Stimulated activated CD8-positive, alpha-beta memory T cell treated with anti-CD3 and anti-CD28 coated beads, Interleukin-12 subunit alpha, Interleukin-12 subunit beta, amount 100 ng/mL, for 4 hours (primary cell): ENCODE measurements around the gene PLEKHA7.
"Not testable (repeated sequence)": the region's sequence is repeated elsewhere in the genome, so short reads cannot be mapped to it uniquely, and the experiment has no call there.

Source experiments
- DNase-seq: peaks from one replicate; pipeline ENCODE4 v3.0.0-alpha.2; 2020; ENCODE audit warnings: low read depth

The PLEKHA7 gene

GRCh38 chr11:16904761-16905160 is 109.5 kb downstream of the PLEKHA7 start:
- DNase-seq: not testable (repeated sequence)

DNA sequence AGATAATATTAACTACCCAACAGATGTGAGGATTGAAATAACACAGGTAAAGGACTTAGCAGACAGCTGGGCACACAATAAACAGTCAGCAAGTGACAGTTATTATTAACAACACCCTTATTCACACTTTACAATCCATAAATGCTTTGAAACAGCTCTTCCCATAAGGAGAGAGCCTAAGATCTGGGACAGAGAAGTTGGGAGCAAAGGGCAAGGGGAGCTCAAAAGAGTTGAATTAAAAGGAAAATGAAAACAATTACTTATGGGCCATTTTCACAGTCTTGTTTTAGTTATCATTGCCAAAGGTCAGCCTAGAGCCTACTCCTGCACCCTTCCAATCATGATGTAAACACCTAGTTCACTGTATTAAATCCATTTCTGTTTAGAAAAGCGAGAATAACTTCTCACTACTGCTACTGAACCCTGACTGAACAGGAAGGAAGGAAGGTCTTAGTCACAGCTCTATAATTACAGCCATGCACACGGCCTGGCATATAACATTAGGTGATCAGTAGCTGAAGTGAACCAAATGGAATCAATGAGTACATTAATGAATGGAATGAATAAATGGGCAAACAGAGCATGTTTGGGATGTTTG is 111.3 kb downstream of the PLEKHA7 start:
- DNase-seq: no peak

GRCh38 chr11:16902182-16902581 is 112.0 kb downstream of the PLEKHA7 start:
- DNase-seq: no peak

- no peak for DNase-seq
These were observed 113.7 kb downstream of the PLEKHA7 start for GRCh38 chr11:16900491-16900890.

DNA sequence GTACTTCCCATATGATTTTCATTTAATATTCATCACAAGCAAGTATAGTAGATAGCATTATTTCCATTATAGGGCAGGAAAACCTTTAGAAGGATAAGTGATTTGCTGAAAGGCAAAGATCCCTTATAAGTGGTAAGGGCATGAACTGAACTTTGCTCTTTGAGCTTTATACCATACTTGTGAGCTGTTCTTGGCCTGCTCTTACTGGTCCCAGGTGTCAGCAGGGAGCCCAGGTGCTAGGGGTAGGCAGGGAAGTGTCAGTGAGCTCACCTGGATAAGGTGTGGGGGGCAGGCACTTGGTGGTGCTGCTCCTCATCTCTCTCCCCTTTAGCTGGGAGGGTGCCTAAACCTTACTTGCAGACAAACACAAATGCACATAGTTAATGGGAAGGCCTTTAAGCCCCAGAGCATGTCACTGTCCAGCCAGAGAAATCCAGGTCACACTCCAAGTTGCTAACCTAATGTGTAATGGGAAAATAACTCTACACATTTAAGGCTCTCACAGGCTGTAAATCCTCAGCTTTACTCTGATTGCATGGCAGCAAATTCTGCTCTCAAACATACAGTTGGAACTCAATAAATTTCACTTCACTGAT is 114.4 kb downstream of the PLEKHA7 start:
- no peak for DNase-seq

GRCh38 chr11:16898274-16898985 is 115.8 kb downstream of the PLEKHA7 start:
- DNase-seq: no peak

DNA sequence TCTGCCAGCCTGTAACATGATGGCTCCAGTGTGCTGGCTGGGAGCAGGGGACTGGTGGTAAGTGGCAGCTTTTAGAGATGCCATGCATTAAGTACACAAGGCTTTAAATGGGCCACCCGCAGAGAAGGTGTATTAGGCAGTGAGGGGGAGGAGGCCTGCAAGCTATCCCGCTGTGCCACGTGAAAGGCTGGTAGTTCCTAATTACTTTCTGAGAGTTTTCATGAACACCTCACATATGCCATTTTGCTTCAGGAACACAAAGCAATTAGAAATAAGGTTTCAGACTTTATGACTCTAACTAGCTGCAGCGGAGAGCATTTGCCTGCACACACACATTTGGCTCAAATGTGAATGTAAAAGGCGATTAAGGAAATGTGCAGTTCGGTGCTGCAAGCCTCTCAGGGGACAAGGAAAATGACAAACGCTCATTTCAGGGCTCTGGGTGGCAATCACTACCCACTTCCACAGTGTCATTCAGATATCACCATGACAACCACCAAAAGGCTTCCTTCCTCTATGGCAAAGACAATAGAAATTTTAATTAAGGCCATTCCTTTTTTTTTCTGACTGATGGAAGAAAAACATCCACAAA is 116.6 kb downstream of the PLEKHA7 start:
- no peak for DNase-seq

DNA sequence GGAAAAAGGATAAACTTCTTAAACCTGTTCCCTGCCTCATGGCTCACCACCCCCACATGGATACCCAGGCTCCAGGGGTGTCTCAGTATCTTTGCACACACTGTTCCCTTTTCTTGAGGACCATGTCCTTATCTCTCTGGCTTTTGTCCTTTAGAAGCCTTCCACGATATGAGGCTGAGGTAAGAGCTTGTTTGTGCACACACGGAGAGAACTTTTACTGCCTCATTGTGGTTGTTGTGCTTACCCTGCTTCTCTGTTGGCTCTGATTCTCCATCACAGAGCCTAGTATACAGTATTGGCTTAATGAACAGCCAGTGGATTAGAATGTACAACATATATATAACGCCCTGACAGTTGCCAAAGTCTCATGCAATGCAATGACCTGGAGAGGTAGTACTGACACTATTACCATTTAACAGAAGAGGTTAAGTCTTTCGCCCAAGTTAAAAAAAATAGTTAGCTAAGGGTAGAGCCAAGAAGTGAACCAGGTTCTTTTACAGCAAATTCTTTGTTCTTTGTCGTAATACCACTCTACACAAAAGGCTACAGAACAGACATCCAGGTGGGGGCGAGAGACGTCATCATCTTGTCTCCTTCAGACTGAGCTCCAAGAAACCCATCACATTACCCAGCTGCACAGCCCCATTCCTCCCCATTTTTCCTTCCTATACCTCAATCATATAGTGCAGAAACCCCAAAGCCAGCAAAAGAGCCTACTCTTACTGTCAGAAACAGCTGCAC is 117.3 kb downstream of the PLEKHA7 start:
- no peak for DNase-seq

DNA sequence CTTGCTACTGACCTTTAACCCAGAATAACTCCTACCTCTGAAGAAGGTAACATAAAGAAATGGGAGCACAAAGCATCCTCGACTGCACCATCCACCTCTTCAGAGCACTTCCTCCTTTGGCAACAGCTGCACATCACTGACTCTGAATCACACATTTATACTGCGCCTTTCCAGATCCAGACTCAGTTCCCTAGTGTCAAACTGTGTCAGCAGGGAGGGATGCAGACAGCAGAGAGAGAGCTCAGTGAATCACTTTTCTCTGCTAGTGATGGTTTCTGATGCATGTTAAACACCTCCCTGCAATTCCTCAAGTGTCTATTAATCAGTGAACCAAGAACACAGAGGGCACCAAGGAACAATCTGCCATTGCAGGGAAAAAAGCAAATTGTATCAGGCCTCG is 118.9 kb downstream of the PLEKHA7 start:
- no peak for DNase-seq

GRCh38 chr11:16893456-16894066 is 120.7 kb downstream of the PLEKHA7 start:
- DNase-seq: no peak

DNA sequence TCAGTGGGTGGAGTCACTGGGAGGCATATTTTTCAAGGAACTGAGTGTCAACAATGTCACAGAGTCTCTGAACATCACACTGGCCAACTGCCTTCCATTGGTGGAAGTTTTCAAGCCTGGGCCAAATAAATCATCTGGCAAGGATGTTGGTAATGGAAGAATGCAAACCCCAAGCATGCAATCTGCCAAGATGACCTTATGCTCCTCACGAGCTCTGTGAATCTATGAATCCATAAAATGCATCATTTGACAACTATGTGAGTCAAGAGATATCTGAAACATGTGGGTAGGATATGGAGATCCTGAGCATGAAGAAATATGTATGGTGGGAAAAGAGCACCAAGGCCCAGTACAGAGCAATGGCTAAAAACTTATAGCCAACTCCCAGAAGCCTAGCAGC is 122.2 kb downstream of the PLEKHA7 start:
- DNase-seq: no peak

DNA sequence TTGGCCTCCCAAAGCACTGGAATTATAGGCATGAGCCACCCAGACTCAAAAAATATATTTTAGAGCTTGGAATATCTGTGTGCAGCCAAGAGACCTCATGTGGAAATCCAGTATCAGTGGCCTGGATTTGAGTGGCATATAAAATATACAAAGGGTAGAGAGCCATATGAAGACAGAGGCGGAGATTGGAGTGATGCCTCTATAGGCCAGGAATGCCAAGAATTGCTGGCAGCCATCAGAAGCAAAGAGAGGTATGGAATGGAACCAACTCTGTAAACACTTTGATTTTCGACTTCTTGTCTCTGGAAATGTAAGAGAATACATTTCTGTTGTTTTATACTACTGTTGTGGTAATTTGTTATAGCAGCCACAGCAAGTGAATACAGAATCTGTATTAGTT is 123.0 kb downstream of the PLEKHA7 start:
- no peak for DNase-seq

- DNase-seq: no peak
These were observed 123.8 kb downstream of the PLEKHA7 start for GRCh38 chr11:16890442-16890841.

- DNase-seq: no peak
These were observed 124.3 kb downstream of the PLEKHA7 start for GRCh38 chr11:16889905-16890304.

DNA sequence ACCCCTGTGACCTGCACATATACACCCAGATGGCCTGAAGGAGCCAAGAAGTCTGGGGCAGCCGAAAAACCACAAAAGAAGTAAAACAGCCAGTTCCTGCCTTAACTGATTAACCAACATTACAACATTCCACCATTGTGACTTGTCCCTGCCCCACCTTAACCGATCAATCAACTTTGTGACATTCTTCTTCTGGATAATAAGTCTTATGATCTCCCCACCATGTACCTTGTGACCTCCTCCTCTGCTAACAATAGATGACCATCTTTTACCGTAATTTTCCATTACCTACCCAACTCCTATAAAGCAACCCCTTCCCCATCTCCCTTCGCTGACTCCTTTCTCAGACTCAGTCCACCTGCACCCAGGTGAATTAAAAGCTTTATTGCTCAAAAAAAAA is 125.2 kb downstream of the PLEKHA7 start:
- not testable (repeated sequence) for DNase-seq

GRCh38 chr11:16887887-16888286 is 126.3 kb downstream of the PLEKHA7 start:
- not testable (repeated sequence) for DNase-seq

GRCh38 chr11:16883174-16883573 is 131.0 kb downstream of the PLEKHA7 start:
- no peak for DNase-seq

GRCh38 chr11:16881766-16882165 is 132.4 kb downstream of the PLEKHA7 start:
- no peak for DNase-seq

- DNase-seq: no peak
These were observed 133.0 kb downstream of the PLEKHA7 start for GRCh38 chr11:16881074-16881709.

DNA sequence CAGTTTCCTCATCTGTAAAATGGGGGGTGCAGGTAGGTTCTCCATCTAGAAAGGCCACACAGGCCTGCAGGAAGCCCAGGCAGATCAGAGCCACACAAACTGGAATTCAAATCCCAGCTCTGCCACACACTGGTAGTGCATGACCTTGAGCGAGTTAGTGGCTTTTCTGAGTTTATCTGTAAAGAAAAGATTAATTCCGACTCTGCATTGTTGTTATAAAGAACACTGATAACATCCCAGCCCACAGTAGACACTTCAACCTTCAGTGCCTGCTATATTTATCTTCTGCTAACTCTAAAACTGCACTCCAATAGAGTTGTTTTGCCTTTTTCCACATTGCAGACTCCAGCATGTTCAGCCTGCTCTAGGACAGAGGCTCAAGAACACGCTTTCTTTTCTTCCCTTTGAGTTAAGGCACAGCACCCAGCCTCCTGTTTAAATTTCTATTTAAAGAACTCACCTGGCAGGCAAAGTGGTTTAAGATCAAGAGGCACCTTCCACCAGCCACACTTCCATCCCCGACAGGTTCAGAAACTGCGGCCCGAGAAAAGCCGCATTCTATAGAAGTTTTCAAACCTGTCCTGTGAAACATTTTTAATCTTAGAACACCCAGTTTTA is 133.9 kb downstream of the PLEKHA7 start:
- DNase-seq: no peak

GRCh38 chr11:16879690-16880089 is 134.5 kb downstream of the PLEKHA7 start:
- DNase-seq: no peak
